UCSD-AML1 (cell line): ENCODE measurements around the gene BLNK.

ENCODE experiments used
- DNase-seq: peaks from one replicate; lab custom pipeline; 2025; ENCODE audit not compliant: unreplicated experiment; lab: John Stamatoyannopoulos, UW

Gene BLNK

DNA sequence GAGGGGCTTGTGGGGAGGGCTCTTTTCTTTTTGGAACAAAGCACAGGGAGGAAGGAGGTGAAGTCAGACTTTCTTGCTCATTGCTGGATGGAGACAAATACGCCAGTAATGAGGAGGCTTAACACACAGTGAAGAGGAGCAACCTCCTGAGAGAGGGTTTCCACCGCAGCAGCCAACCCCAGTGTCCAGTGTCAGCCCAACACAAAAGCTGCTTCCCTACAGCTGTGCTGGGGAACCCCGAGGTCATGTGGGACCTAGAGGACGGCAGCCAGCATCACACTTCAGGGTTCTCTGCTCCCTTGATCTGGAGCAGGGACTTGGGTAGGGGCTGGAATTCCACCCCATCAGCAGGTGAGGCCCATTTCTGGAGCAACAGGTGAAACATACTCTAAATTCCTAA, 7.7 kb downstream of the BLNK start:
- DNase-seq = no peak

DNA sequence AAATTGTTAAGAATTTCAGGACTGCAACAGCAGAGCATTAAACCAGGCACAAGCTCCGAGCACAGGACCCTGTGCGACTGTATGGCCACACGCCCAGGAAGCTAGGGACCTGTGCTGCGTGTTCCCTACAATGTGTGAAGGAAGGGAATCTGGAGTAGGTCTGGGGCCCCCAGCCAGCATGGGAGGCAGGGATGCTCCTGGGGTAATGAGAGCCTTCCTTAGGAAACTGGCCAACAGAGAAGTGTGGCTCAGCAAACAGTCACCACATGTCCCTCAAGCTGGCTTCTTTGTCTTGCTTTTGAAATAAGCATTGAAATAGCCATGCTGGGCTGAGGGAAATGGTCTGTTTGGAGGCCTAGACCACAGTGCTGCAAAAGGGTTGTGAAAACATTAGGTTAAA, 8.2 kb downstream of the BLNK start:
- DNase-seq = no peak

DNA sequence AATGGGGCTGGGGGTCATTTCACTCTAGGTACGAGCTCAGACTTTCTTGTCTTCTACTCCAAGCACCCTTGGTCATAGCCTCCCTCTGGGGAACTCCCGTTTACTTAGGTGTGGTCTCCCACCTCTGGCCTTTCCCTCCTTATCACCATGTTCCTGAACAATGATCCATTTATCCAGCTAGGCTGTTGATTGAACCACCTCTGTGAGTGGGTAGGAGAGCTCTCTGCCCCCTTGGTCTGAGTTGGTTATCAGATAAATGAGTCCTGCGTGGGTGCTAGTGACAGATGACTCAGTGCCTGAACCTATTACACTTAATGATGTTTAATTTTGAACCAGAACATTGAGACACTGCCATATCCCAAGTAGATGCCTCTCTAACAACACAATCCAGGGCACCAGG, 9.4 kb downstream of the BLNK start:
- no peak for DNase-seq

DNA sequence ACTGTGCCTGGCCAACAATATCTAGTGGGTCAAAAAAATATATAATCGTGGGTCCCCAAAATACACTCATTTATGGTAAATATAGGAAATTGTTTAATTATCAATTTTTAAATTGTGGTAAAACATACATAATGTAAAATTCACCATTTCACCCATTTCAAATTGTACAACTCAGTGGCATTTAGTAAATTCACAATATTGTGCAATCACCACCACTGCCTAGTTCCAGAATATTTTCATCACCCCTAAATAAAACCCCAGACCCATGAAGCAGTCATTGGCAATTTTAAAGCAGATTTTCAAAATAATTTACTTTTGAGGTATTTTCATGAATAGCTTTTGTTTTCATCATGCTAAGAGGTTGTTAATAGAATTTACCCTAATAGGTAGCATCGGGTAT, 10.2 kb downstream of the BLNK start:
- DNase-seq = no peak

DNA sequence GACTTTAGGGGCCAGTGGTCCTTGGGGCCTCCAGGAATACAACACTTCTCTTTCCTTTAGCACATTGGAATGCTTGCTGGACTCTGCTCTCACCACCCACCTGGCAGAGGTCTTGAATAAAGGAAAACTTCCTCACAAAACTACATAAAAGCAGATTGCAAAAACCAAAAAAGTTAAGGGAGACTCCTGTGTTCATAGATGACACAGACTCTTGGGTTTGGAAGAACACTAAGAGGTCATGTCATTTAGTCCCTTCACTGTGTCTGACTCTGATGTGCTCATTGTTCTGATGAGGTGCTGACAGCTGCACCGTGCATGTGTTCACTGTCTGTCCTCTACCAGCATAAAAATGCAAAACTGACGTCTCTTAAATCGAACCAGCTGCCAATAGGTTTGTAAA, 11.4 kb downstream of the BLNK start:
- no peak for DNase-seq

DNA sequence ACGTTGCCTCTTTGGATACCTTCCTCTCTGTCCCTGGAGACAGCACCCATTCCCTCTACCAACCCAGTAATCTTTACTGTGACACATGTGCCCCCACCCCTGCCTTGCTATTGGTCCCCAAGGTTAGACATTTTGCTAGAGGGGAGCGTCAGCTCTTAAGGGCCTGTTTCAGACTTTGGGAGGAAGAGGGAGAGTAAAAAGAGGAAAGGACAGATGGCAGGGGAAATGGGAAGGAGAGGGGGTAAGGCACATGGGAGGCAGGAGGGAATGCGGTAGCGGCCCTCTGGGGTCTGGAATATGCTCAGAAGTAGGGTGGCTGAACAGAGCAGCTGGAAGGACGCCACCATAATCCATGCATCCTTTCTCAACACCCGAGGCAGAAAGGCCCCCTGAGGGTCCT, 12.2 kb downstream of the BLNK start:
- no peak for DNase-seq

DNA sequence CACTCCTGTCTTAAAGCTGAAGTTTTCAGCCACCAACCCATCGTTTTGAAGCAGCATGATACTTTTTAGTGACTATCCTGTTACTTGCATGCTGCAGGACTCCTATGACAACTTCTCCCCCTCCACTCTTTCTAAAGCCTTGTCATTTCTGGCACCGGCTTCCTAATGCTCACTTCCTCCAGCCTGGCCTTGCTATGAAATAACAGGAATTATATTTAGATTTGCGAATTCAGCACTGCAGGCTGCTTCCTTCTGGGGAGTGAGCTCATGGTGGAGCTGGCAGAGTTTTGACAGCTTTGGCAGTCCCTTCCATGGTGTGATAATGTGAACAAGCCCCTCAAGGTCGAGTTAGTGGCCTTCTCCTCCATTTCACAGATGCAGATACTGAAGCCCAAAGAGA, 13.4 kb downstream of the BLNK start:
- peak; percentile 51 for DNase-seq

DNA sequence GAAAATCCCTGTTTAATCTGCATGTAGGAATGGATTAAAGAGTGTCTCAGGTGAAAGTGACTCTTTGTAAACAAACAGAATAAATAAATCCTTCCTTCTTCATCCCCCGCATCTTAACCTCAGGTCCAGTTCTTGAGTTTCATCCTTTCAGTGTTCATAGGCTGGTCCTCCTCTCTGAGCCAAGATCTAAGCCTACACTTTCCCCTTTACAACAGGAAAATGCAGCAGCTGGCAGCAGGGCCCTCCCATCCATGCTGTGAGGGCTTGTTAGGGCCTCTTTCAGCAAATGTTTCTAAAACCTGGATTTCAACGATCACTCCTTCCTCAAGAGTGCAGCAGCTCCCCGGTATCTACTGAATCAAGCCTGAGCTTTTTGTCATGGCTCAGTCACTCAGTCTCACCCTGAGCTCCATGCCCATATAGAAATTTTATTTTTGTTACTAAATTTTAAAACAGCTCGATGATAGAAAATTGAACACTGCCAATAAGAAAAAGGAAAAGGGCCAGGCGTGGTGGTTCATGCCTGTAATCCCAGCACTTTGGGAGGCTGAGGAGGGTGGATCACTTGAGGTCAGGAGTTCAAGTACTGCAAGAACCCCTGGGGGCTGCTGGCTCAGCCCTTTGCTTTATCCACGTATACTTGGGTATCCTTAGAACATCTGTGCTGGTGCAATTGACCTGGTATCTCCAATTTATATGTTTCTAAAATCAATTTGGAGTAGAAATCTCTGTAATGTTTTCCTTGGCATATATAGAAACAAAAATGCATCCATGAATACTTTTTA, 15.6 kb downstream of the BLNK start:
- DNase-seq = no peak

DNA sequence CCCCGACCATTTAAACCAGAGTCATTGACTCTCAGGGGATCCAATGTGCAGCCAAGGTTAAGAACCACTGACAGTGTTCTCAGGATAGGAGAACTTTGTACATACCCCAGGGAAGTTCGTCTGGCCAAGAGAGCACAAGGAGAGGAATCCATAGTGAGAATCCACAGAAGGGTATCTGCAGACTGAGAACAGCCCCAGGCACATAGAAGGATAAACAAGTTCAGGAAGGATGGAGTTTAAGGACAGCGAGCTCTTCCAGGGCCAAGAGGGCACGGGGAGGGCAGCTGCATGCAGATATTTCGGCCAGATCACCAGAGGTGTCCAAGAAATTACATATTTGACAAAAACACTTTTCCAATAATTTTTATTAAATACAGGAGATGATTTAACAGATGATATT, 16.4 kb downstream of the BLNK start:
- no peak for DNase-seq

DNA sequence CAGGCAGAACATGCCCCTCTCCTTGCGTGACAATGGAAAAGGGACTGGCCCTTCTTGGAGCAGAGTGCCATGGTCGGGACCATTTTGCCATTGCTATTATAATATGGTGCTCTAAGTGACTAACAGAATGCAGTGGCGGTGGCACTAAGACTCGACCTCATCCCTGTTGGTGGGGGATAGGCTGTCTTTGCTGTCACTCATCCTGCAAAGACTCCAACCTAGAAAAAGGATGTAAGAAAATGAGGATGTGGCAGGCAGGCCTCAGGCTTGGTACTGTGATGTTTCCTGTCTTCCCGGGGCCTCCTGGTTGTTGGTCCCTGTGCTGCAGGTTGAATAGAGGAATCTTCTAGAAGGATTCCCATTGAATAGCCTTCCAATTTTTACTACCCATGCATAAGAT, 18.6 kb downstream of the BLNK start:
- no peak for DNase-seq

DNA sequence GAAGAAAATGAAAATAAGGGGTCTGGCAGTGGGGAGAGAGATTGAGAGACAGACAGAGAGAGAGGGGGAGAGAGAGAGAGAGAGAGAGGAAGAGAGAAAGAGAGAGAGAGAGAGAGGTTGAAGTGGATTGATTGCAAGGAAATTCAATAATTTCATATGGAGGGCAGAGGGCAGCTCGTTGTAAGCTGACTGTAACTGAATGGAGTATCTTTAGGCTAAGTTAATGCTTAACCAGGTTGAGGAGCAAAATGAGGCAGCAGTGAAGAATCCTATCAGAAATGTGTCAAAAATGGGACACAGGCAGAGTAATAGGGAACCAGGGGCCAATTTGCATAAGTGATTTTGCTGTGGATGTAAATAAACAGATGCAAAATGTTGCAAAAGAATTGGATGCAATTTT, 21.0 kb downstream of the BLNK start:
- no peak for DNase-seq

DNA sequence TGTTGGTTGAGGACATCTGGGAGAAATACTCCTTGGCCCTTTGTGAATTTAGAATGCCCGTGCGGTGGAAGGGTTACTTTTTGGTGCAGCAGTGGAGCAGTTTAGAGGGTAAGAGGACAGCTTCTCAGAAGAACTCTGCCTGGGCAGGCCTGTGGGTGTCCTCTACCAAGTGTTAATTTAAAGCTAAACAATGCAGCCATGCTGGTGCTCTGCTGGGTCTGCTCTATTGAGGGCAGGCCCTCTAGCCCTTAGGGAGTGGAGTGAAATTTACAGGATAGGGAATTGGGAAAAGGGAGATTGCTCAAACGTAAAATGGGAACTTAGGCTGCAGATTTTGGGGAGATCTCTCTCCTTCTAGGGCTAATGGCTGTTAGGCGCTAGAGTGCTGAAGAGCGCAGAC, 22.1 kb downstream of the BLNK start:
- DNase-seq = no peak

DNA sequence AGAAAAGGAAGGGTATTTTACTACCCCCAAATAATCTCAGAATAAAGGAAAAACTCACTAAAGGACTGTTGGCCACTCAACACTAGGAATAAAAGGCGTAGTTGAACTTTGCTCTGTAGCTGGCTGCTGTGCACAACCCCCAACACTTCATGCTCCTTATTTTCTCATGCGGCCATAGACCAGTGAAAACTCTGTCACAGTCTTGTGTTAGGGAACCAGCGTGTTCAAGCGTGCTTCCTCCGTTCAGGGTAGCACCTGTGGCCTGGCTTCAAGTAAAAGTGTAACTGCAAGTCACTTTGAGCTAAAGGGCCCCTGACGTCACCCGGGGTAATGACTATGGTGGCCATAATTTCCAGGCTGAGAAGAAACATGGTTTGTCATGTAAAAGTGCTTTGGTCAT, 27.0 kb downstream of the BLNK start:
- no peak for DNase-seq

DNA sequence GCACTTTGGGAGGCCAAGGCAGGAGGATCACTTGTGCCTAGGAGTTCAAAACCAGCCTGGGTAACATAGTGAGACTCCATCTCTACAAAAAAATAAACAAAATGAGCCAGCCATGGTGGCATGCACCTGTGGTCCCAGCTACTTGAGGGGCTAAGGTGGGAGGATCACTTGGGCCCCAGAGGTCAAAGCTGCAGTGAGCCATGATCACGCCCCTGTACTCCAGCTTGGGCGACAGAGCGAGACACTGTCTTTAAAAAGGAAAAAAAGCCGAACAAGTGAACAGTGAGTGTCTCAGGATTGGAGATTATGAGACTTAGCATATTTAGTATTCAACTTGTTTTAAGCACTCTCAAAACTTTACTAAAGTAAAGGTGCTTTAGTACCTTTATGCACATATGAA, 28.1 kb downstream of the BLNK start:
- no peak for DNase-seq

DNA sequence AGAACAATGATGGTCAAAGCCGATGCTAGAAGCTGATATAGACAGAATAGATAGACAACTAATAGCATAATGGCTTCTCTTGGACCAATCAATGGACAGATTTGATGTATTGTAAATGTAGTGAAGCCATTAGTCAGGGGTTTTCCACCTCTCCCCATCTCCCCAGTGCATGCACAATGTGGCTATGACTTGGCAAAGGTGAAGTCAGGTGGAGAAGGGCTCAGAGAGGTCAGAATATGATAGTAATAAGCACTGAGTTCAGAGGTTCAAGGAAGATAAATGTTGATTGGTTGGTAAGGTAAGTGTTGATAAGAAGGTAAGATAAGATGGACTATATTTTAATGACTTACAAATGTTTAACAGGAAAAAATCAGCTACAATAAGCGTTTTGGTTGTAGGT, 28.5 kb downstream of the BLNK start:
- DNase-seq = no peak

DNA sequence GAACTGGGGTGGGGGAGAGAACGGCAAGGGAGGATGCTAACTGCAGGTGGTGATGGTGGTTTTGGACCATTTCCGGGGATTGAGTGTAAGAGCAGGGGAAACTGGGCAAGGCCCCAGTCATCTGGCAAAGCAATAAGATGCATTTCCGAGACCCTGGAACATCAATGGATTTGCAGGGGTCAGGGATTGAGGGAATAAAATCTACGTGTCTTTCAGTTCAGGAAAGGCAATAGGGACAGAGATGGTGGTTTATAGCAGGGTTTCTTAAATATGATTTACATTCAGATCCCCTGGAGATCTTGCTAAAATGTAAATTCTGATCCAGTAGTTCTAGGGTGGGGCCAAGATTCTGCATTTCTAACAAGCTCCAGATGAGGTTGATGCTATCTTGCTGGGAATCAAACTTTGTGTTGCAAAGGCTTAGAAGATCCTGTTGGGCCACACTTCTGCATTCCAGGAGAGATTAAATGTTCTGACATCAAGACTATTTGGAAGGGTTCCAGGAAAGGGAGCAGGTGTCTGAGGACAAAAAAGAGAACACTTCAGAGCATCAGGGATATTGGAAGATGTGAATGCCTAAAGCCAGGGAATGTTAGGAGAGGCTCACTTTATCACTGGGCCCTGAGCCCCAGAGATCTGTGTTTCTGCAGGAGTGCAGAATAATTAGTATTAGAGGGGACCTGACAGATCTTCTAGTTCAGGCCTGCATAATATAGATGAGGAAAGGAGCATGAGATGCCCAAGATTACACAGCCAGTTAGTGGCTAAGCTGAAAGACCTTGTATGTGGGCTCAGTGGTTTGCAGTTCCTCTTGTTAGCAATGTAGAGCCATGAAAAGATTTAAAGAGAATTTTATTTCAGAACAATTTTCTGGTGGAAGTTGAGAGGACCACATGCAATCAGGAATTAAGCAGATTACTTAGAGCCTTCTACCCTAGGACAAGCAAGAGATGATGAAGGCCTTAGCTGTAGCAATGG, 32.4 kb downstream of the BLNK start:
- no peak for DNase-seq

DNA sequence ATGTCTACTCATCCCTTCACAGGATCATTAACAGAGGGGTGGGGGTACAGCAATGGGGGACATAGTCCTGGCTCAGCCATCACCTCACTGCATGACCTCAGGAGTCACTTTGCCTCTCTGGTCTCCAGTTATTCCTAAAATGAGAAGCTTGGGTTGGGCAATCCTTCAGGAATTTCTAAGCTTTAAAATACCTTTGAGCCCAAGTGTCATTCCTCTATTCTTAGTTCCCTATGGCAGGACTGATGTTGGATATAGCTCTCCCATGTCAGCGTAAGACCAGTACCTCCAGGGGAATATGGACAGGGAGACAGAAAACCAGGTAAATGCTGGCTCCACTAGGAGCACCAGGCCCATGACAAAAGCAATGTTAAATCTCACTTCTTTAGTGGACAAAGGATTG, 34.5 kb downstream of the BLNK start:
- no peak for DNase-seq

DNA sequence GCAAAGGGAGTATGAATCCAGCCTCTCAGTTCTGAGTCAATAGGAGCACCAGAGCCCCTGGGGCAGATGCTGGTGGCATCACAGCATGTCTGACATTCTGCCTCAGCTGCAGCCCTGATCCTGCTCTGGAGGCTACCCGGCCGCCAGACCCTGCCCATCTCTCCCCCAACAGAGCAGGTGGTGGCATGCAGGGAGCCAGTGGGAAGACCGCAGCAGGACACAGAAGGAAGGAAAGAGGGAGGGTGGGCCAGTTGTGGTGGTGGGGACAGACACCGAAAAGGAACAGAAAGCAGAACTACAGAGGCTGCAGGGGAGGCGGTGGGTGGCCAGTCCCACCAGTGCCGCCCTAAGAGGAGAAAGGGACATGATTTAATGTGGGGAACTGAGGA, 35.3 kb downstream of the BLNK start:
- DNase-seq = peak; percentile 55

DNA sequence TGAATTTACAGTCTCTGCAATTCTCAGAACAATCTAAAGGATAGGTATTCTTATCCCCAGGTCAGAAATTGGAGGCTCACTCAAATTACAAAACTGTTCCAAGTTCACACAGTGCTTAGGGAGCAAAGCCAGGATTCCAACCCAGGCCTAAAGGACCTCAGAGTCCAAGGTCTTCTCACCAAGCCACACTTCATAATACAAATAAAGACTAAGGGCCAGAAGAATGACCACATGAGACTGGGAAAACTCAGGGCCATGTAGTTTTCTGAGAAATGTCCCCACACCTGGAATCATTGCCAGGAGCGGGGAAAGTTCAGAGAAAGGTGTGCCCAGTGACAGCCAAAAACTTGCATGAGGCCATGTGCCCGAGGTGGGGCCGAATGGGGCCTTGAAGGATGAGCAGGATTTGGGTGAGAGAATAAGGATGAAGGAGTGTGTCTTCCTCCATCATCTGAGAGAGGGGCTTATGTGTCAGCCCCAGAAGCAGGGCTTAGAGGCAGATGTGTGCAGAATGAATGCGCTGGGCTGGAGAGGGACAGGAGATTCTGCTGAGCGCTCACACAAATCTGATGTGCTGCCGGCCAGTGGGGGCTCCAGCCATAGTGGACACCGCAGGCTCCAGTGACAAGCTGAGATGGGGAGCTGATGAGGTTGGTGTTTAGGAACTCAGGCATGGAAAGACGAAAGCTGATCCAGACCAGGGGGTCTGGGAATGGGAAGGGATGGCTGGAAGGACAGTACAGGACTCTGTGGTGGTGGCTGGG, 35.9 kb downstream of the BLNK start:
- DNase-seq = no peak

DNA sequence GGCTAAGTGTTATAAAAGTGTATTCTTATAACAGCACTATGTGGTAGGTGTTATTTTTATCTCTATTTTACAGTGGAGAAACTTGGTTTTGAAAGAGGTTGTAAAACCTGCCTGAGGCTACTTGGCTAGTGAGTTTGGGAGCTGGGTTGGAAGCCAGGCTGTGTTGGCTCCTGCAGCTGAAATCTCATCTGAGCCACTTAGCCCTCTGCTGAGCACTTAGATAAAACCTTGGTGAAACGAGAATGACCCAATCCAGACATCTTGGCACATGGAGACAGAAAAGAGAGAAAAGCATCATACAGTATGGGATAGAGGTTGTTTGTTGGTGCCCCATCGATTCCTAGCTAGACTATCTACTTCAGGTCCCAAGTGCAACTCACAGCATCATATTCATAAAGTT, 37.4 kb downstream of the BLNK start:
- DNase-seq = no peak

DNA sequence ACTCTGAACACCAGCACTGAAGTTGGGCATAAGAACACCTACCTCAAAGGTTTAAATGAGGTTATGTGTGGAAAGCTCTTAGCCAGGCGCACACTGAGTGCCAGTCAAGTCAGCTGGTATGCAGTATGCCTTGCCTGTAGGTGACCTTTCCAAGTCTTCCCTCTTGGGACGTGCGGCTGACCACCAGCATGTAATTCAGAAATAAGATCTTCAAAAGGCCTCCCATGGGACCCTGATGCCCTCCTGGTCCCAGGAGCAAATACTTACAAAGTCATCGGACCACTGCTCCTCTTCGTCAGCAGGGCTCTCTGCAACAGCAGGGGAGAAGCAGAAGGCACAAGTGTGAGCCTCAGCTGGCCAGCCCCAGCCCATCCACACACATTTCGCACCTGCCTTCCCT, 40.8 kb downstream of the BLNK start:
- DNase-seq = no peak
